Measurements from ENCODE around the gene CFAP52.
"Not testable (repeated sequence)": the region's sequence is repeated elsewhere in the genome, so short reads cannot be mapped to it uniquely, and the experiment has no call there.

The CFAP52 gene

GRCh38 chr17:9648521-9649110 is 72.2 kb downstream of the CFAP52 start:
- no peak for DNase-seq

GRCh38 chr17:9658593-9659211 is 82.3 kb downstream of the CFAP52 start:
- no peak for DNase-seq

GRCh38 chr17:9661027-9661426 is 84.6 kb downstream of the CFAP52 start:
- no peak for DNase-seq

GRCh38 chr17:9663511-9663910 is 87.1 kb downstream of the CFAP52 start:
- DNase-seq, result not testable (repeated sequence)

GRCh38 chr17:9666461-9667050 is 90.1 kb downstream of the CFAP52 start:
- DNase-seq, result no peak

GRCh38 chr17:9668517-9668916 is 92.1 kb downstream of the CFAP52 start:
- no peak for DNase-seq

- DNase-seq, result no peak
Measured at GRCh38 chr17:9669551-9670008, 93.1 kb downstream of the CFAP52 start.

GRCh38 chr17:9670596-9670995 is 94.2 kb downstream of the CFAP52 start:
- no peak for DNase-seq

- DNase-seq, result no peak
Measured at GRCh38 chr17:9671559-9671958, 95.1 kb downstream of the CFAP52 start.

GRCh38 chr17:9672266-9672665 is 95.8 kb downstream of the CFAP52 start:
- no peak for DNase-seq

GRCh38 chr17:9672691-9673090 is 96.2 kb downstream of the CFAP52 start:
- DNase-seq, result no peak

- DNase-seq, result no peak
Measured at GRCh38 chr17:9676084-9676483, 99.6 kb downstream of the CFAP52 start.

- DNase-seq, result no peak
Measured at GRCh38 chr17:9676820-9677310, 100.4 kb downstream of the CFAP52 start.

- DNase-seq, result no peak
Measured at GRCh38 chr17:9677411-9677810, 101.0 kb downstream of the CFAP52 start.

- no peak for DNase-seq
Measured at GRCh38 chr17:9677896-9678295, 101.5 kb downstream of the CFAP52 start.

- DNase-seq, result no peak
Measured at GRCh38 chr17:9684955-9685621, 108.6 kb downstream of the CFAP52 start.
